Lung microvascular endothelial cell (primary cell): ENCODE results near the gene PACSIN1. TPM values are rescaled to one million over a fixed set of nuclear protein-coding genes. Genes with fewer than 3 reads are reported as not detected.

Experiments used
- DNase-seq, 2 donors: peaks; one replicate each; pipeline versions ENCODE4 v3.0.0 to v3.0.0-alpha.2; 2010; ENCODE audit warnings: low read depth in 2 of 2
- total RNA-seq: library from RNA; depleted of rRNA; stranded (reverse); fragments of >200 nt; gene quantifications from 2 replicates; pipeline ENCODE4 v1.2.1, GENCODE V29; 2014

The PACSIN1 gene
- total RNA-seq, 1 donor from 2014 or later: not detected

GRCh38 chr6:34514112-34514511 lies 48.2 kb downstream of the PACSIN1 start:
- no peak for DNase-seq

DNA sequence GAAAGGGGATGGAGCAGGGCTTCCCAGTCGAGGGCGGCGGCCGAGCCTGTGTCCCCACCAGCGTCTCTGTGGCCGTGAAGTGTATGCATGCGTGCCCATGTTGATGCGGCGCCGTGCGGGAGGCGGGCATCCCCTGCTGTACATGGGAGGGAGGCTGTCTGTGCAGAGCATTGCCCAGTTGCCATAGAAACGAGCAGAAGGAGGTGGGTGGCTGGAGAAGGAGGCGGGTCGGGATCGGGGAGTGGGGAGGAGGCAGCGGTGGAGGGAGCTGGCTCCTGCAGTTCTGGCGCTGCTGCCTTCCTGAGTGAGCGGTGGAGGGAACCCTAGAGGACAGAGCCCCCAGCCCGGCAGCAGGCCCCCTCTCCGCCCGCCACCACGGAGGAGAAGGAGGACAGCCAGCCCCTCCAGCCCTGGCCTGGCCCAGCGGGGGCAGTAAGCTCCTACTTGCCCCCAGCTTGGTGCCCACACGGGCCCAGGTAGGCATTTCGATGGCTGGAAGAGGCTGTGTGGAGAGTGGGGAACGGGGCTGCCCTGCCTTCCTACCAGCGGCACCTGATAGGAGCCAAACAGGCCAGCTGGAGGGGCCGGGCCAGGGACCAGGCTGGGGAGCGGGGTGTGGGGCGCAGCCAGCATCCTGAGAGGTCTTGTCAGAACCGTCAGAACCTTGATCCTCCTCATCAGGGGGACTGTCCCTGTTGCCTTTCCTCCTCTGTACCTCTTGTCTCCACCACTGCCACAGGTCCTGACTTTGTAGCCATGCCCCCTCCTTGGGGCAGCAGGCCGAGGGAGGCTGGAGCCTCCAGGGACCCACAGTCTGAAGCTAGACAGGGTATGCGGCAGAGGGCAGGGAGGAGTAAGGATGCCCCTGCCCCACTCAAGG lies 49.0 kb downstream of the PACSIN1 start:
- DNase-seq: no peak

GRCh38 chr6:34515473-34516387 lies 49.9 kb downstream of the PACSIN1 start:
- DNase-seq: no peak

DNA sequence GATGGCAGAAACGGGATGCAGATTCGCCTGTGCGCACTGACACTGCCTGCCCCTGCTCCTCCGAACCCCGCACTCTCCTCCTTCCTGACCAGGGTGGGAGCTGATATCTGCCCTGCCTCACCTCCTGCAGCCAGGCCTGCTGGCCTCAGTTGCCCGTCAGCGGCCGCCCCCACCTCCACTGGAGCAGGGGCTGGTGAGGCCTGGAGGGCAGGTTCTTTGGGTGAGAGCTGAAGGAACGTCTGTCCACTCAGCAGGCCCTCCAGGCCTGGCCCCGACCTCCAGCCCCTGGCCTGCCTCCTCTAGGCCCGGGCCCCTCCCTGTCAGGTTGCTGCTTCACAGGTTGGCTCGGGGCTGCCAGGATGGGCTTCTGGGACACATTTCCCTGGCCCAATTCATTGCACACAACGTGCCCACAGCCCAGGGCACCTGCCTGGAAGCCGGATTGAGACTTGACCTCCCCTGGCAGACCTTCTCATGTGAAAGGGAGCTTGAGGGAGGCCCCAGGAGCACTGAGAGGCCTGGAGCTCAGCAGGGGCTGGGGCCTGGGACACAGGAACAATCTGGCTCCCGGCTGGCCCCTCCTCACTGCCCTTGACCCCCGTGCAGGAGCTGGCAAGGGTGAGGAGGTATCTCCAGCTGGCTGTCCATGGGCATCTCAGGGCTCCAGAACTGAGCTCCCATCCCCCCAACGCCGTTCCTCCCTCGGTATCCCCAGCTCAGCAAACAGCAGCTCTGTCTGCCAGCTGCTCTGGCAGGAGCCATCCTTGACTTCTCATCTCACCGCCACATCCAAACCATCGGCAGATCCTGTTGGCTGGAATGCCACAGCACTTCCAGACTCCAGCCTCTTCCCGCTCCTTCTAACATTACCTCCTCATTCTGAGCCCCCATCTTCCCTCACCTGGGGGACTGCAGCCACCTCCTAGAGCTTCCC lies 50.8 kb downstream of the PACSIN1 start:
- DNase-seq: no peak

GRCh38 chr6:34517461-34517881 lies 51.6 kb downstream of the PACSIN1 start:
- no peak for DNase-seq

DNA sequence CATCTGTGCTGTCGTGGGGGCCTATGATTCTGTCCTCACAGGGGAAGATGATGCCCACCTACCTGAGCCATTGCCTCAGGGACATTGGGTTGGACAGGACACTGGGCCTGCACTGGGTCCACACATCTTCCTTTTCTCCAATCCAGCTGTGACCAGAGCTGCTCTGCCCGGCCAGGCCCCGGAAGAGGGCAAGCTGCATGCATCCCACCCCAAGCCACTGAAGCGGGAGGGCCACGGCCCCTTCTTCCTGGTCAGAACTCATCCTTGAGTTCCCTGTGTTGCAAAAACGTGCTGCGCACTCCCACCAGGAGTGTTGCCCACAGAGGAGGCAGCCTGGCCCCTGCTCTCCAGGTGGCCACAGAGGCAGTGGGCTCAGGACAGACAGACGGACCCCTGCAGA lies 52.1 kb downstream of the PACSIN1 start:
- DNase-seq: no peak

DNA sequence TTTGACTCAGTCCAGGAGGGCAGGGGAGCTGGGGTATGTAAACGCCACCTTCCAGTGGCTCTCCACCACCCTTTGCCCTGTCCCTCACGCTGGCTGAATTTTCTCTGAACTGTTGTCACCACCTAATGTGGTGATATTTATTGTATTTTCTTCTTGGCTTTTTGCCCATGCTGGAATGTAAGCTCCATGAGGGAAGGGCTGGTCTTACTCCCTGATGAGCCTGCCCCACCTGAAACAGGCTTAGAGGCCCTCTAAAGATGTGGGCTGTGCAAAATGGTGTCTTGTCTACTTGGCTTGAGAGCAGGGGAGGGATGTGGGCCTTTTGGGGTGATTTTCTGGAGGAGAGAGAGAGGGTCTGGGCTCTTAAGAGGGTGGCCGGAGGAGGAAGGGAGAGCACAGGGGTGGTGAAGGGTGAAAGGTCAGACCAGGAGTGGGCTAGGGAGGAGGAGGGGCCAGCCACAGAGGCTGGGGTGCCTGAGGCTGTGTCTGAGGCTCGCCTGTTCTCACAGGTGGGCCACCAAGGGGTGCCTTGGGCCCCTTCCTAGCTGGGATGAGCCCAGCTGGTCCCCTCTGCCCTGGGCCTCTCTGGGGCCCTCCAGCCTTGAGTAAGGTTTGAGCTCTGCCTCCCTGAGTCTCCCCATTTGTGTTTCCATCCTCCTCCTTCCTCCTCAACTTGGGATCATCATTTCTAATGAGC lies 52.9 kb downstream of the PACSIN1 start:
- no peak for DNase-seq

DNA sequence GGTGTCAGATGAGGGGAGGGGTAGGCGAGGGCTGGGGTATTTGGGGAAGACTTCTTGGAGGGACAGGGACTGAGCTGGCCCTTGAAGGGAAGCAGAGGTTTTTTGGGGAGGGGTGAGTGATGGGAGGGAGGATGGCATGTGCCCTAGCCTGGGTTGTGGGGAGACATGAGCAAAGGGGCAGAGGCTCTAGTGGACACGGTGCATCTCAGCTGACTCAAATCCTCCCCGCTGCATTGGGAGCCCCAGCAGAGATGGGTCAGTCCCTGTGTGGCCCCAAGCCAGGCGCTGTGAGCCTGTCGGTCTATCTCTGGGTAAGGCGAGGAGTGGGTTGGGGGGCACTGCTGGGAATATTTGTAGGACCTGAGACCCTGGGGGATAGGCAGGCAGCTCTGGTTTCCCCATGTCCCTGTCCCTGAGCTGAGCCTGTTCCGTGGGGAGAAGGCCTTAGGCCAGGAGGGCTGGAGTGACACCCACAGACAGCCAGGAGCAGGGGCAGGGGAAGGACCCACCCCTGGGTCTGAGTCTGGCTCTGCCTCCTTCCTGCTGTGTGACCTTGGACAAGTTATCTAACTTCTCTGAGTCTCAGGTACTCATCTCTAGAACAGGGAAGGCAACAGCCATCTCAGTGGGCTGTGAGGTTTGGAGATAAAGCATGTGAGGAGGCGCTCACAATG lies 54.2 kb downstream of the PACSIN1 start:
- DNase-seq: no peak

- no peak for DNase-seq
Measured at GRCh38 chr6:34520645-34521462, 55.0 kb downstream of the PACSIN1 start.

DNA sequence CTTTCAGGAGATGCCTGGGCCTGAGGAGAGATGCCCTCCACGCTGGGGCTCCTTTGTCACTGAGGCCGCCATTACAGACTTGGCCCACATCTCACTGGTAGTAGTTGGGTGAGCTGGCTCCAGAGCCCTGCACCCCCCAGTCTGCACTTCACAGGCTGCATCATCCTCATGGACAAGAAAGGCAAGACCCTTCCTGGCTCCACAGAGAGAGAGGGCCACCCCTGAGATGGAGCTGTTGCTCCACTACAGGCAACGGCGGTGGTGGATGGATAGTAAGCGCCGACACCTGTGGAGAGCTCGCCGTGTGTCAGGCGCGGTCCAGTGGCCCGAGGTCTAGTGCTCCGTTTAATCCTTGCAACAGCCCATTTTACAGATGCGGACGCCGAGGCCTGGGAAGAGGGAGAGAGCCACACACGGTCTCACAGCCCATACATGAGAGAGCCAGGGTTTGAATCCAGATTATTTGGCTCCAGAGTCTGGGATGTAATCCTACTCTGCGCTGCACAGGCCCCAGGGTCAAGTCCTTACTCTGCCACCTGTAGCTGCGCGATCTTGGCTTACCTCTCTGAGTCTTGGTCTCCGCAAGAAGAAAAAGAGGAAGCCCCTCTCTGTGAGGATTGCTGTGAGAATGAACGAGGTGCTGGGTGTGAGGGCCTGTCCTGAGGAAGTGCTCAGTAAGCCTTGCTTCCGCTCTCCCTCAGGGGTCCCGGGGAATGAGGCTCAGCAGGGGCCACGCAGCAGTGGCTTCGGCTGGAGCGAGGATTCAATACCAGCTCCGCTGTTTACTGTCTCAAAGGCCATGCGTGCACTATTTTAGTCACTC lies 55.8 kb downstream of the PACSIN1 start:
- no peak for DNase-seq

DNA sequence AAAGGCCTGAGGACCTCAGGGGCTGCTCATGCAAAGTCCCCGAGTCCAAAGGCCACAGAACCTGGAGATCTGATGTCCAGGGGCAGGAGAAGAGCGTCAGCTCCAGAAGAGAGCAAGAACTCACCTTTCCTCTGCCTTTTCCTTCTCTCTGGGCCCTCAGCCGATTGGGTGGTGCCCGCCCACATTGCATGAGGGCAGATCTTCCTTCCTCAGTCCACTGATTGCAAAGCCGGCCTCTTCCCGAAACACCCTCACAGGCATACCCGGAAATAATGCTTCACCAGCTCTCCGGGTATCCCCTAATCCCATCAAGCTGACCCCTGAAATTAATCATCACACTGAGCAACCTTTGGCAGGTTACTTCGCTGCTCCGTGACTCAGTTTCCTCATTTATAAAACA lies 56.9 kb downstream of the PACSIN1 start:
- DNase-seq: no peak

GRCh38 chr6:34523441-34524206 lies 57.7 kb downstream of the PACSIN1 start:
- no peak for DNase-seq

DNA sequence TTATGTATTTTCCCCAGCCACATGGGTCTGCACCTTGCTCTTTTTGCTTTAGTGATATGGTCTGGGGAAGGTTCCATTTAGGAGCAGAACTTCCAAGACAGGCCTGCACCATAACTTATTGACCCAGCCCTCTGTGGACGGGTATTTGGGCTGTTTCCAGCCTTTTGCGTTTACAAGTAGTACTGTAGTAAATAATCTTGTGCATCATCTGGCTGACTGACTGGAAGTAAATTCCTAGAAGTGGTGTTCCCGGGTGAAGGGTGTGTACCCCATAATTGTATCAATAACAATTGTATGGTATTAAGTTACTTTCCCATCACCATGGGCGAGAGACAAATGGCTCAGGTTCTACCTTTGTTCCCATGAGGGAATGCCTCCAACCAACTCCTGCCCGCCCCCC lies 58.6 kb downstream of the PACSIN1 start:
- DNase-seq: no peak

GRCh38 chr6:34524971-34525370 lies 59.1 kb downstream of the PACSIN1 start:
- DNase-seq: no peak

DNA sequence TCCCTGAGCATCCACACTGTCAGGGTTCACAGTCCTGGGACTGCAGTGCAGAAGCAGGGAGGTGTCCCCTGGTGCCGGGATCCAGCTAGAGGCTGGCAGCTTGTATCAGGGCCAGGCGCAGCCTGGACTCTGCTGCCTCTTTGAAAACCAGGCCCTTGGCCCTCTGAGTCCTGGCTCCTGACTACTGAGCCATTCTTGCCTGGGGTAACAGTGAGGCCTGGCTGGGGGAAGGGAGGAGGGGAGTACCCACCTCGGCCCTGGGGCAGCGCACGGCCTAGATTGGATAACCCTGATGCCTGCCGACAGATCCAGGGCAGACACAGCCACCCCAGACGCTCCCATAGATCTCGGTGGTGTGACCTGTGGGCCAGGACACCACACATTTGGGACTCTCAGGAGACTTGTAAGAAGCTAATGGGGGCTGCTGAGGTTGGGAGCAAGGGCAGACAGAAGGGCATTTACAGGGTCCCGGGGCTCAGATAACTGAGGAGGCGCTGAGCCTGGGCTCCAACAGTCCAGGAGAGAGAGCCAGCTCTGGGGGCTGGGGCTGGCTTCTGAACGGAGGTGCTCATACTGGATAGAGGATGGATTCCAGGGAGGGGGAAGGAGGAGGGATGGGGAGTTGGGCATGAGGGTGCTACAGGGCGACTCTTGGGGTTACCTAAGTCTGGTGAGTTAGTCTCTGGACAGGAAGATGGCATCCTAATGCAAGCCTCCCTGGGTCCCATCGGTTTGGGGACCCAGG lies 59.7 kb downstream of the PACSIN1 start:
- no peak for DNase-seq

DNA sequence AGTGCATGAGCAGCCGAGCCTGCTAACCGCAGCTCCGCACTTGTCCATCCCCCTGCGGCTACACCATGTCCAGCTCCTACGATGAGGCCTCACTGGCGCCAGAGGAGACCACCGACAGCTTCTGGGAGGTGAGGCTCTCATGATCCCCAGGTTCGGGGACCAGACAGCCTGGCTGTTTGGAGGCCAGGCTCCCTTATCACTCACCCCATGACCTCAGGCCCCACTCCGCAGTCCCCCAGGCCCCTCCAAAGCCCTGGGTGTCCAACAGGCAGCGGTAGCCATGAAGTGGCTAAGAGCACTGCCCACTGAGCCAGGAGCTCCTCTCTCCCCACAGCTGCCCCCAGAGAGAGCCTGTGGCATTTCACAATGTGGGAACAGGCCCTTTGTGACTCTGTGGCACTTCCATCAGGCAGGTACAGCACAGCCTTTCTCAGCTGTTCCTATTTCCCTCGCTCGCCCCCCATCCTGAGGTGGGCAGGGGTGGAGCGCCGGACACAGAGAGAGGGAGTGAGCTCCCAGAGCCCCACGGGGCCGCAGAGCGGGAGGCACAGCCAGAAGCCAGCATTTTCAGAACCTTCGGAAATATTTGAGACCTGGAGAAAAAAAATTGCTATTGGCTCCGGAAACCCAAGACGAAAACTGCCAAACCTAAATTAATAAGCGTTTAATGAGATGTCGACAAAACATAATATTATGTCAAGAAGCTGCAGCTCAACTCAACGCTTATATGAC lies 60.5 kb downstream of the PACSIN1 start:
- DNase-seq: no peak
